Chondrocyte (in vitro differentiated cells): ENCODE measurements around the gene IFT122. TPM values are rescaled to one million over a fixed set of nuclear protein-coding genes. Genes with fewer than 3 reads are reported as not detected.

Experiments
- DNase-seq: peaks from one replicate; pipeline ENCODE4 v3.0.0; 2021; ENCODE audit warnings: mixed read lengths, low spot score
- H3K27ac Mint-ChIP-seq: one replicate; pipeline ENCODE4 v1.8.0; 2021; ENCODE audit warnings: mild to moderate bottlenecking, moderate library complexity, mixed read lengths; ENCODE audit not compliant: unreplicated experiment
- H3K27me3 Mint-ChIP-seq: 2 replicates; pipeline ENCODE4 v1.8.0; 2021; ENCODE audit warnings: low read depth, mixed read lengths
- H3K36me3 Mint-ChIP-seq: 2 replicates; pipeline ENCODE4 v1.8.0; 2021; ENCODE audit warnings: low read depth, mixed read lengths
- H3K4me1 Mint-ChIP-seq: 2 replicates; pipeline ENCODE4 v1.8.0; 2021; ENCODE audit warnings: low read depth, mild to moderate bottlenecking, mixed read lengths
- H3K4me3 Mint-ChIP-seq: one replicate; pipeline ENCODE4 v1.8.0; 2021; ENCODE audit warnings: mild to moderate bottlenecking, moderate library complexity, mixed read lengths; ENCODE audit not compliant: unreplicated experiment
- H3K9me3 Mint-ChIP-seq: 2 replicates; pipeline ENCODE4 v1.8.0; 2021; ENCODE audit warnings: low read depth, mixed read lengths
- CTCF ChIP-seq: fragments of 200-600 bp; sonication (generic); IDR thresholded peaks from 2 replicates; pipeline ENCODE4 v1.5.0; 2021; ENCODE audit warnings: antibody characterized with exemption, mild to moderate bottlenecking, moderate library complexity
- total RNA-seq: library from RNA; stranded (reverse); gene quantifications from 3 replicates; pipeline ENCODE4 v1.2.1, GENCODE V29; 2021

Gene IFT122
- total RNA-seq, 1 donor from 2014 or later: 16.2 TPM

- Mint-ChIP-seq H3K27ac (no peak overlapping the region), H3K9me3 (no peaks in the 10 kb centered on the region), H3K27me3 (no peaks in the 10 kb centered on the region), H3K4me3 (no peak overlapping the region), H3K4me1 (no peaks in the 10 kb centered on the region), H3K36me3 (peaks cover 30% of the 10 kb centered on the region)
- no peak for TF ChIP-seq CTCF
- no peak for DNase-seq
These were observed 23.1 kb downstream of the IFT122 start for GRCh38 chr3:129463094-129463493.

GRCh38 chr3:129463716-129464115 lies 23.7 kb downstream of the IFT122 start:
- Mint-ChIP-seq H3K9me3 (no peaks in the 10 kb centered on the region), H3K4me1 (no peaks in the 10 kb centered on the region), H3K27ac (no peak overlapping the region), H3K4me3 (no peak overlapping the region), H3K36me3 (peaks cover 26% of the 10 kb centered on the region), H3K27me3 (no peaks in the 10 kb centered on the region)
- no peak for DNase-seq
- TF ChIP-seq CTCF: no peak

GRCh38 chr3:129467932-129468331 lies 27.9 kb downstream of the IFT122 start:
- DNase-seq: no peak
- Mint-ChIP-seq H3K27ac (no peak overlapping the region), H3K9me3 (no peaks in the 10 kb centered on the region), H3K36me3 (peaks cover 30% of the 10 kb centered on the region), H3K27me3 (no peaks in the 10 kb centered on the region), H3K4me1 (no peaks in the 10 kb centered on the region), H3K4me3 (no peak overlapping the region)
- no peak for TF ChIP-seq CTCF

- Mint-ChIP-seq H3K27me3 (no peaks in the 10 kb centered on the region), H3K9me3 (no peaks in the 10 kb centered on the region), H3K4me3 (no peak overlapping the region), H3K36me3 (peaks cover 24% of the 10 kb centered on the region), H3K27ac (no peak overlapping the region), H3K4me1 (no peaks in the 10 kb centered on the region)
- no peak for TF ChIP-seq CTCF
- no peak for DNase-seq
These were observed 29.0 kb downstream of the IFT122 start for GRCh38 chr3:129469026-129469425.

- Mint-ChIP-seq H3K4me1 (peaks cover 5% of the 10 kb centered on the region), H3K36me3 (peaks cover 19% of the 10 kb centered on the region), H3K27me3 (no peaks in the 10 kb centered on the region), H3K9me3 (no peaks in the 10 kb centered on the region), H3K4me3 (no peak overlapping the region), H3K27ac (no peak overlapping the region)
- TF ChIP-seq CTCF: no peak
- no peak for DNase-seq
These were observed 30.8 kb downstream of the IFT122 start for GRCh38 chr3:129470861-129471260.
